CD14-positive monocyte (primary cell): ENCODE measurements around the gene BEGAIN. TPM values are rescaled to one million over a fixed set of nuclear protein-coding genes. Genes with fewer than 3 reads are reported as not detected.
A peak's percentile ranks its signal among the peaks of the same experiment; 100 is the strongest.

Experiments
- DNase-seq, 3 donors: peaks; one replicate each; pipeline ENCODE4 v3.0.0-alpha.2; 2011 to 2022
- H2AFZ ChIP-seq: 2 replicates; pipeline ENCODE4 v1.6.0; 2012; ENCODE audit warnings: mild to moderate bottlenecking, low read depth, low read length, inconsistent platforms; ENCODE audit not compliant: insufficient read depth, poor library complexity, severe bottlenecking
- H3K27ac ChIP-seq, 2 donors: 1 replicate in 1 of 2; 2 replicates in 1 of 2; pipeline ENCODE4 v1.5.1; 2012 to 2013; ENCODE audit warnings: low read length in 2 of 2, control low read depth in 1 of 2, inconsistent platforms in 1 of 2, low read depth in 1 of 2, mild to moderate bottlenecking in 1 of 2
- H3K27me3 ChIP-seq, 2 donors: one replicate each; pipeline versions ENCODE4 v1.6.0 to v1.6.1; 2011 to 2013; ENCODE audit warnings: low read length in 2 of 2; ENCODE audit not compliant: control insufficient read depth in 2 of 2, insufficient read depth in 2 of 2
- H3K36me3 ChIP-seq, 2 donors: replicated peaks in 1 of 2; 1 replicate in 1 of 2; 2 replicates in 1 of 2; pipeline versions ENCODE4 v1.5.1 to v1.6.1; 2012 to 2013; ENCODE audit warnings: low read length in 2 of 2, control low read depth in 1 of 2, inconsistent platforms in 1 of 2, mild to moderate bottlenecking in 1 of 2; ENCODE audit not compliant: insufficient read depth in 2 of 2, control insufficient read depth in 1 of 2
- H3K4me1 ChIP-seq, 2 donors: 1 replicate in 1 of 2; 2 replicates in 1 of 2; pipeline versions ENCODE4 v1.5.1 to v1.6.1; 2012 to 2013; ENCODE audit warnings: low read length in 2 of 2, control low read depth in 1 of 2, inconsistent platforms in 1 of 2, mild to moderate bottlenecking in 1 of 2, moderate library complexity in 1 of 2; ENCODE audit not compliant: insufficient read depth in 2 of 2, control insufficient read depth in 1 of 2
- H3K4me2 ChIP-seq: replicated peaks from 2 replicates; pipeline ENCODE3; 2012; ENCODE audit warnings: low read length, moderate library complexity, mild to moderate bottlenecking; ENCODE audit not compliant: poor library complexity, severe bottlenecking; ENCODE audit errors: extremely low read depth
- H3K4me3 ChIP-seq, 3 experiments: fragments of 200-600 bp in 1 of 3; sonication (generic) in 1 of 3; replicated peaks in 1 of 3; 1 replicate in 2 of 3; 2 replicates in 1 of 3; pipeline ENCODE4 v1.5.1; 2011 to 2013; ENCODE audit warnings: low read length in 3 of 3, mild to moderate bottlenecking in 3 of 3, control low read depth in 2 of 3, low read depth in 2 of 3, inconsistent platforms in 1 of 3, moderate library complexity in 1 of 3
- H3K79me2 ChIP-seq: 2 replicates; pipeline ENCODE4 v1.6.0; 2012; ENCODE audit warnings: mild to moderate bottlenecking, control low read depth, inconsistent platforms, low read length, moderate library complexity; ENCODE audit not compliant: insufficient read depth
- H3K9ac ChIP-seq: 2 replicates; pipeline ENCODE4 v1.6.0; 2017; ENCODE audit warnings: low read length, mild to moderate bottlenecking; ENCODE audit not compliant: insufficient read depth, poor library complexity, severe bottlenecking
- H3K9me3 ChIP-seq, 2 donors: replicated peaks in 1 of 2; 1 replicate in 1 of 2; 2 replicates in 1 of 2; pipeline versions ENCODE4 v1.5.1 to v1.6.1; 2012 to 2013; ENCODE audit warnings: low read length in 2 of 2, control low read depth in 1 of 2; ENCODE audit not compliant: control insufficient read depth in 1 of 2, insufficient read depth in 1 of 2
- H4K20me1 ChIP-seq: 2 replicates; pipeline ENCODE4 v1.6.0; 2012; ENCODE audit warnings: mild to moderate bottlenecking, low read length, control low read depth, moderate library complexity; ENCODE audit not compliant: insufficient read depth
- H3K27ac Mint-ChIP-seq, 7 donors: one replicate each; pipeline ENCODE4 v1.8.0; 2020; ENCODE audit warnings: mild to moderate bottlenecking in 7 of 7, mixed read lengths in 7 of 7, moderate library complexity in 6 of 7, inconsistent platforms in 2 of 7
- H3K27me3 Mint-ChIP-seq, 3 donors: one replicate each; pipeline ENCODE4 v1.8.0; 2021 to 2022; ENCODE audit warnings: low read depth in 3 of 3, mild to moderate bottlenecking in 3 of 3, mixed read lengths in 3 of 3, moderate library complexity in 3 of 3, inconsistent platforms in 1 of 3
- H3K36me3 Mint-ChIP-seq, 2 donors: one replicate each; pipeline ENCODE4 v1.8.0; 2020; ENCODE audit warnings: mixed read lengths in 2 of 2, inconsistent platforms in 1 of 2, mild to moderate bottlenecking in 1 of 2
- H3K4me1 Mint-ChIP-seq: one replicate; pipeline ENCODE4 v1.8.0; 2020; ENCODE audit warnings: mild to moderate bottlenecking, mixed read lengths
- H3K4me3 Mint-ChIP-seq, 2 donors: one replicate each; pipeline ENCODE4 v1.8.0; 2020; ENCODE audit warnings: mild to moderate bottlenecking in 2 of 2, mixed read lengths in 2 of 2, moderate library complexity in 1 of 2
- H3K9me3 Mint-ChIP-seq, 7 donors: one replicate each; pipeline ENCODE4 v1.8.0; 2020 to 2022; ENCODE audit warnings: mixed read lengths in 7 of 7, mild to moderate bottlenecking in 6 of 7, moderate library complexity in 6 of 7, inconsistent platforms in 2 of 7
- WGBS: methylation state at CpG from one replicate; pipeline ENCODE4 v1.1.5; 2013; ENCODE audit warnings: missing lambda C conversion rate; ENCODE audit not compliant: insufficient coverage; 5-methylcytosine and 5-hydroxymethylcytosine counted together
- intact Hi-C, 2 donors: fragments of 100-400 bp; cut with micrococcal nuclease; formaldehyde crosslinking; loops; one replicate each; pipeline versions ENCODE4 v1.15.0 to v1.15.1; 2023
- polyA plus RNA-seq, 3 donors: library from polyadenylated mRNA; depleted of rRNA in 1 of 3; unstranded in 2 of 3; stranded (reverse) in 1 of 3; fragments of 300-500 nt in 2 of 3; fragments of >200 nt in 1 of 3; fragmentation: Illumina TruSeq in 2 of 3; gene quantifications; 1 replicate in 2 of 3; 2 replicates in 1 of 3; pipeline ENCODE4 v1.2.3, GENCODE V29; 2012 to 2021
- TF ChIP-seq, protein P1 (sequence below): fragments of 200-600 bp; IDR thresholded peaks from one replicate; pipeline ENCODE4 v1.8.0; 2022; ENCODE audit warnings: antibody characterized with exemption, mild to moderate bottlenecking

The BEGAIN gene
- polyA plus RNA-seq, 3 donors: 0.25 to 0.45 TPM; not detected in 1

DNA sequence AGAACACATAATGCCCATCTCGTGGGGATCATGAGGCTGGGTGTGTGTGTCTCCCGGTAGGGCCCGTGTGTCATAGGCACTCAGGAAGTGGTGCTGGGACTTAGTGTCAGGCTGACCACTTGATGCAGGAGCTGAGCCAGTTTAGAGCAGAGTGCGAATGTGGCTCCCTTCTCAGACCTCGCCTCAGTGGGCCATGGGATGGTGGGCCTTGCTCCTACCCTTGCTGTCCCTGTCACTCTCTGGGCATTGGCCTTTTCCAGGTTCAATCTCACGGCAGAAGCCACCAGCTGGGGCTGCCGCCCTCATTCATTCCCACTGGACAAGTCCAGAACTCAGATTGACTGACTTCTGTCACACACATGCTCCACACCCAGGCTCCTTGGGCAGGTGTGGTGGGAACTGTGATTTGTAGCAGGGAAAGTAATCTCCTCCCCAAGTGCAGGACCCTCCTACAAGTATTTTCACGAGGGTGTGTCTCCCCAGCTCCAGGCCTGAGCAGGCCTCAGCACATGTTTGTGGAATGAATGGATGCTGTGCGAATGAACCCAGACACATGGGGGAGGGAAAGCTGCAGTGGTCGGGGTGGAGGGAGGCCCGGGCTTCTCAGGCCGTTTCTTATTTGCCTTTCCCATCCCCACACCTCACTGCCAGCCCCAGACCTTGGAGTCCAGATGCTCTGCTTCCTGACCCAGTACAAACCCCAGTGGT is 54.9 kb downstream of the BEGAIN start:
- no peak overlapping the region for H3K27ac ChIP-seq
- DNase-seq: peak in 1 of 3 donors; percentile 7
- no peaks in the 10 kb centered on the region for H3K79me2 ChIP-seq
- Mint-ChIP-seq H3K4me3 (no peak overlapping the region), H3K27me3 (peaks cover 0 to 17% (median 8%) of the 10 kb centered on the region in 3 donors), H3K9me3 (peaks cover 0 to 2% (median 0%) of the 10 kb centered on the region in 7 donors), H3K36me3 (peaks cover 14 to 22% of the 10 kb centered on the region in 2 donors), H3K27ac (peak overlapping the region in 1 of 7 donors; percentile 65), H3K4me1 (peaks cover 37% of the 10 kb centered on the region)
- peaks cover 8% of the 10 kb centered on the region for H4K20me1 ChIP-seq
- no peak overlapping the region for H3K9ac ChIP-seq
- no peaks in the 10 kb centered on the region for H3K27me3 ChIP-seq
- no peak overlapping the region for H2AFZ ChIP-seq
- H3K4me2 ChIP-seq: no peak overlapping the region
- no peaks in the 10 kb centered on the region for H3K9me3 ChIP-seq
- intact Hi-C loops: no loop called here
- WGBS: 52% methylated on average over 5 of the region's 12 CpGs
- no peak overlapping the region for H3K4me3 ChIP-seq
- TF ChIP-seq, protein P1, sequence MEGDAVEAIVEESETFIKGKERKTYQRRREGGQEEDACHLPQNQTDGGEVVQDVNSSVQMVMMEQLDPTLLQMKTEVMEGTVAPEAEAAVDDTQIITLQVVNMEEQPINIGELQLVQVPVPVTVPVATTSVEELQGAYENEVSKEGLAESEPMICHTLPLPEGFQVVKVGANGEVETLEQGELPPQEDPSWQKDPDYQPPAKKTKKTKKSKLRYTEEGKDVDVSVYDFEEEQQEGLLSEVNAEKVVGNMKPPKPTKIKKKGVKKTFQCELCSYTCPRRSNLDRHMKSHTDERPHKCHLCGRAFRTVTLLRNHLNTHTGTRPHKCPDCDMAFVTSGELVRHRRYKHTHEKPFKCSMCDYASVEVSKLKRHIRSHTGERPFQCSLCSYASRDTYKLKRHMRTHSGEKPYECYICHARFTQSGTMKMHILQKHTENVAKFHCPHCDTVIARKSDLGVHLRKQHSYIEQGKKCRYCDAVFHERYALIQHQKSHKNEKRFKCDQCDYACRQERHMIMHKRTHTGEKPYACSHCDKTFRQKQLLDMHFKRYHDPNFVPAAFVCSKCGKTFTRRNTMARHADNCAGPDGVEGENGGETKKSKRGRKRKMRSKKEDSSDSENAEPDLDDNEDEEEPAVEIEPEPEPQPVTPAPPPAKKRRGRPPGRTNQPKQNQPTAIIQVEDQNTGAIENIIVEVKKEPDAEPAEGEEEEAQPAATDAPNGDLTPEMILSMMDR: no peak
- H3K4me1 ChIP-seq: peaks cover 33 to 36% of the 10 kb centered on the region in 2 donors
- peaks cover 16 to 18% of the 10 kb centered on the region in 2 donors for H3K36me3 ChIP-seq

DNA sequence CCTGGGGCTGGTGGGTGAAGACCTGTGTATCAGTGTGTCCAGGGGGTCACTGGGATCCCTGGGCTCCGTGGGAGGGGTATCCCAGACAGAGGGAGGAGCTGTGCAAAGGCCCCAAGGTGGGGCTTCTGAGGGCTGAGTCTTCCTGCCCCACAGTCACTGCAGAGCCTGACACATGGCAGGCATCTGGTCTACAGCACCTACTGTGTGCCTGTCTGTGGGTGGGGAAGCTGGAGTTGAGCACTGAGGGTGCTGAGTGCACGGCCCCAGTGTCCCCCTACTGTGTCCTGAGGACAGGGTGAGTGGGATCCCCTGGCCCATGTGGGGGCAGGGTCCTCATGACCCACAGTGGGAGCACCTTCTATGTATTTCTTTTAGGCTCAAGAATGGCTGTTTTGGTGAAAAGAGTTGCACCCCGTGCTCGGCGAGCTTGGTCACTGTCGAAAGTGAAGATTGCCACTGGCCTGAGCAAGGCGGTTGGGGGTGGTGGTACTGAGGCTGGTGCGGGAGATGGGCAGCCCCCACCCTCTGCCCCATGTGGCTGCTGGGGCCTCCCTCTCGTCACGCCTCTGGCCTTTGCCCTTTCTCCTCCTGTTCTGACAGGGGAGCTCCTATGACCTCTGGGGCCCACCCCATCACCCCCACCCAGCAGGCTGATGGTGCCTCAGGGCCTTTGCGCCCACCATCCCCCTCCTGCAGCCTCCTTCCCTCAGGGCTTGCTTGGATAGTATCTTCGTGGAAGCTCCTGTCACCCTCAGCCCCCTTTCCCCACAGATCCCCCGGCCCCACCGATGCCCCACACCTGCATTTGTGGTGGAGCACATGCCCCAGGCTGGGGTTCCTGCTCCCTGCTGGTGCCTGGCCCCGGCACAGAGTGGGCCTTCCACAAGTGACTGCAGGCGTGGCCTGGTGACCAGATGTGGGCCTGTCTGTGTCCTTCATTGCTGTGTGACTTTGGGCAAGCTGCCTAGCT is 55.8 kb downstream of the BEGAIN start:
- H3K36me3 Mint-ChIP-seq: peaks cover 14 to 22% of the 10 kb centered on the region in 2 donors
- intact Hi-C loops: no loop called here
- Histone ChIP-seq H3K27me3 (no peaks in the 10 kb centered on the region), H3K9ac (no peak overlapping the region), H3K4me1 (peaks cover 33 to 36% of the 10 kb centered on the region in 2 donors), H3K79me2 (no peaks in the 10 kb centered on the region), H3K36me3 (peaks cover 22 to 27% of the 10 kb centered on the region in 2 donors), H3K4me3 (no peak overlapping the region), H4K20me1 (peaks cover 8% of the 10 kb centered on the region), H2AFZ (no peak overlapping the region), H3K27ac (no peak overlapping the region), H3K4me2 (no peak overlapping the region), H3K9me3 (no peaks in the 10 kb centered on the region)
- H3K27me3 Mint-ChIP-seq: peaks cover 0 to 15% (median 3%) of the 10 kb centered on the region in 3 donors
- H3K4me1 Mint-ChIP-seq: peaks cover 37% of the 10 kb centered on the region
- 79% methylated on average over 14 of the region's 16 CpGs for WGBS
- DNase-seq: peak in 1 of 3 donors; percentile 2
- peak overlapping the region in 1 of 7 donors; percentile 53 for H3K27ac Mint-ChIP-seq
- TF ChIP-seq, protein P1: no peak
- peaks cover 0 to 2% (median 0%) of the 10 kb centered on the region in 7 donors for H3K9me3 Mint-ChIP-seq
- H3K4me3 Mint-ChIP-seq: no peak overlapping the region
